HK-2 (cell line): ENCODE measurements around the gene MMP15.
"Not testable (repeated sequence)": the region's sequence is repeated elsewhere in the genome, so short reads cannot be mapped to it uniquely, and the experiment has no call there.

Experiments used
- DNase-seq: peaks from one replicate; pipeline ENCODE4 v3.0.0-alpha.2; 2018; ENCODE audit not compliant: unreplicated experiment

Gene MMP15

GRCh38 chr16:58086381-58087208 lies 61.0 kb downstream of the MMP15 start:
- no peak for DNase-seq

- no peak for DNase-seq
Measured at GRCh38 chr16:58087209-58087913, 61.8 kb downstream of the MMP15 start.

DNA sequence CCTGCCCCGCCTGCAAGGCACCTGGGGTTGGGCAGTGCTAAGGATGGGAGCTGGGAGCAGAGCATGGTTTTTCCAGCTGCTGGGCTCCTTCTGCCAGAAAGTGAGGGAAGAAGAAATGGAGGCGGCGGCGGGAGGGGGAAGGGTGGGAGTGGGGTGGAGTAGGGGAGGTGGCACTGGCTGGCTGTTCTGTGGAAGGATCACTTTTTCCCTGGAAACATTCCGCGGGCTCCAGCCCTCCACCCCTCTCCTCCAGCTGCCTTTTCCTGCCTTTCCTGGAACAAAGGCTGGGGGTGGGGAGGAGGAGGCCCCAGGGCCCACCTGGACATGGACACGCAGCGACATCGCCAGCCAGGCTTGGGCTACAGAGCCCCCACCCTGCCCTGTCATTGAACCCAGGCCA lies 62.5 kb downstream of the MMP15 start:
- no peak for DNase-seq

GRCh38 chr16:58090396-58090795 lies 64.8 kb downstream of the MMP15 start:
- DNase-seq: not testable (repeated sequence)

DNA sequence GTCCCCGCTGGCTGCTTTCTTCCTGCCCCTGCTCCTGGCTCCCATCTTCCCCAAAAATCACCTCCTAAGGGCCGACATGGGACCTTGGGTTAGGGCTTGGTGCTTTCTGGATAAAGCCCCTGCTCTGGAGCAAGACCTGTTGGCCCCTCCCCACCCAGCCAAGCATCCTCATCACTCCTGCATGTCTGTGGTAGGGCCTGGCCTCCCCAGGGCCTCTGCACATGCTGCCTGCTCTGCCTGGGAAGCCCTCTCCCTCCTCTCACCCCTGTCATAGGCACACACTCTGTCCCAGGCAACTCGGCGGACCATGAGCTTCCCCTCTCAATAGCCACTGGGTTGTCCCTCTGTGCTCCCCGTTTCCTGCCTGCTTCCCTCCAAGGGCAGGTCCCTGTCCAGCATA lies 68.5 kb downstream of the MMP15 start:
- DNase-seq: no peak

DNA sequence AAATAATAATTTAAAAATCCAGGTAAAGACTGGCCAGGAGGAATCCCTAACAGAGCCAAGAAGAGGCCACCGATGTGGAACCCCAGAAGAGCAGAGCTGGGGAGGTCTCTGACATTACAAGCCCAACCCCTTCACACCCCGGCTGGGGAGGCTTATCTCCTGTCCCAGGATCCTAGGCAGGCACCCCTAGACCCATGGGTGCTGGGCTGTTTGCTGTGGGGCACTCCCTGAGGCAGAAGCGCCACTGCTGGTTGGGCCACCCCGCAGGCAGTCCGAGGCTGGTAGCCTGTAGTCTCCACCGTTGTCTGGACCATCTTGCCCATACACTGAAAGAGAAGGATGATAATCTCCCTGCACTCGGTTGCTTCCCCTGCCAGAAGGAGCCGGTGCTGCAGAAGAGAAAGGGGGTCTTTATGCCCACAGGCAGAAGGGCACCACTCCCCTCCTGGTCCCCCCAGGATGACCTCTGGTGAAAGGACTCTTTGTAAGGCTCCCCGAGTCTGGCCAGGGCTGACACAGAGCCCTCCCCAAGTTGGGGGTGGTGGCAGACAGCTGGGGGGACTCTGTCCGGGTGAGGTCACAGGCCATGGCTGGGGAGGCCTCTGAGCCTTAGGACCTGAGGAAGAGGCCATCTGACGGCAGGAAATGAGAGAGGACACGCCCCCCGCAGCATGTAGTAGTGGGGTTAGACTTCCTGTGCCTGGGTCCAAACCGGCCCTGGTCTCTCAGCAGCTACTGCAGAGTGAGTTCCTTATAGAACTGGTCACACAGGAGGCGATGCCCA lies 69.4 kb downstream of the MMP15 start:
- DNase-seq: no peak

DNA sequence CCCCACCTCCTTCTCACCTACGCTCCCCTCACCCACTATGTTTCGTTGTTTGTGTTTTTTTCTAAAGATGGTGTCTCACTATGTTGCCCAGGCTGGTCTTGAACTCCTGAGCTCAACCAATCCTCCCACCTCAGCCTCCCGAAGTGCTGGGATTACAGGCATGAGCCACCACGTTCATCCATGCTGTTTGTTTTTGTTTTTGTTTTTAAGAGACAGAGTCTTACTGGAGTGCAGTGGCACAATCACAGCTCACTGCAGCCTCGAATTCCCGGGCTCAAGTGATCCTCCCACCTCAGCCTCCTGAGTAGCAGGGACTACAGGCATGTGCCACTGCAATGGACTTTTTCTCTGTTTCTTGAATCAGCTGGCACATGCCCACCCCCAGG lies 70.0 kb downstream of the MMP15 start:
- DNase-seq: not testable (repeated sequence)

- no peak for DNase-seq
Measured at GRCh38 chr16:58096249-58096648, 70.7 kb downstream of the MMP15 start.
